ENCODE measurements around the gene COL13A1.

COL13A1 gene

GRCh38 chr10:69869291-69869961 lies 67.7 kb downstream of the COL13A1 start:
- Histone ChIP-seq H3K9me3 (replicated peaks in 1 of 11) (no peaks in the 10 kb centered on the region), H3K4me3 (no peak overlapping the region), H4K20me1 (peaks cover 0 to 6% (median 0%) of the 10 kb centered on the region in 11 experiments; a peak in 1 of 22 replicates), H3K27me3 (peaks cover 0 to 18% (median 0%) of the 10 kb centered on the region in 11 experiments; a peak in 5 of 22 replicates), H3K4me2 (no peak overlapping the region), H3K36me3 (no peaks in the 10 kb centered on the region), H3K27ac (no peak overlapping the region), H3K9ac (no peak overlapping the region), H3K4me1 (no peaks in the 10 kb centered on the region)
- TF ChIP-seq Cebpa-rat (IDR thresholded peaks at IDR 0.05), result no peak

- peaks cover 0 to 6% (median 0%) of the 10 kb centered on the region in 11 experiments; a peak in 2 of 22 replicates for H4K20me1 ChIP-seq
- no peak overlapping the region for H3K9ac ChIP-seq
- H3K27me3 ChIP-seq, result peaks cover 0 to 18% (median 0%) of the 10 kb centered on the region in 11 experiments; a peak in 5 of 22 replicates
- H3K36me3 ChIP-seq, result no peaks in the 10 kb centered on the region
- no peak overlapping the region for H3K4me3 ChIP-seq
- H3K4me2 ChIP-seq, result no peak overlapping the region
- TF ChIP-seq Cebpa-rat (IDR thresholded peaks at IDR 0.05), result no peak
- H3K9me3 ChIP-seq (replicated peaks in 1 of 11), result no peaks in the 10 kb centered on the region
- H3K4me1 ChIP-seq, result peaks cover 0 to 2% (median 0%) of the 10 kb centered on the region in 10 experiments; a peak in 1 of 20 replicates
- no peak overlapping the region for H3K27ac ChIP-seq
Measured at GRCh38 chr10:69870591-69870990, 68.9 kb downstream of the COL13A1 start.

- H3K9me3 ChIP-seq (replicated peaks in 1 of 11), result no peaks in the 10 kb centered on the region
- no peak overlapping the region for H3K27ac ChIP-seq
- no peak for TF ChIP-seq Cebpa-rat (IDR thresholded peaks at IDR 0.05)
- H4K20me1 ChIP-seq, result peaks cover 0 to 5% (median 0%) of the 10 kb centered on the region in 11 experiments; a peak in 2 of 22 replicates
- H3K4me3 ChIP-seq, result no peak overlapping the region
- peaks cover 0 to 16% (median 0%) of the 10 kb centered on the region in 11 experiments; a peak in 5 of 22 replicates for H3K27me3 ChIP-seq
- no peak overlapping the region for H3K4me2 ChIP-seq
- H3K36me3 ChIP-seq, result no peaks in the 10 kb centered on the region
- peaks cover 0 to 4% (median 0%) of the 10 kb centered on the region in 10 experiments; a peak in 1 of 20 replicates for H3K4me1 ChIP-seq
- H3K9ac ChIP-seq, result no peak overlapping the region
Measured at GRCh38 chr10:69871074-69871473, 69.4 kb downstream of the COL13A1 start.

- no peak overlapping the region for H3K9ac ChIP-seq
- no peak overlapping the region for H3K4me3 ChIP-seq
- no peaks in the 10 kb centered on the region for H3K9me3 ChIP-seq (replicated peaks in 1 of 11)
- no peaks in the 10 kb centered on the region for H3K36me3 ChIP-seq
- H3K27ac ChIP-seq, result no peak overlapping the region
- H3K27me3 ChIP-seq, result peaks cover 0 to 4% (median 0%) of the 10 kb centered on the region in 11 experiments; a peak in 2 of 22 replicates
- H4K20me1 ChIP-seq, result no peaks in the 10 kb centered on the region; a peak in 2 of 22 replicates
- H3K4me2 ChIP-seq, result no peak overlapping the region
- H3K4me1 ChIP-seq, result peaks cover 0 to 7% (median 1%) of the 10 kb centered on the region in 10 experiments; a peak in 5 of 20 replicates
- TF ChIP-seq Cebpa-rat (IDR thresholded peaks at IDR 0.05), result no peak
Measured at GRCh38 chr10:69872323-69872722, 70.6 kb downstream of the COL13A1 start.

- Histone ChIP-seq H3K27me3 (no peaks in the 10 kb centered on the region), H4K20me1 (no peaks in the 10 kb centered on the region; a peak in 2 of 22 replicates), H3K4me1 (peaks cover 0 to 16% (median 8%) of the 10 kb centered on the region in 10 experiments; a peak in 11 of 20 replicates), H3K9me3 (replicated peaks in 1 of 11) (no peaks in the 10 kb centered on the region), H3K4me2 (no peak overlapping the region), H3K36me3 (no peaks in the 10 kb centered on the region), H3K27ac (no peak overlapping the region), H3K4me3 (no peak overlapping the region), H3K9ac (no peak overlapping the region)
- no peak for TF ChIP-seq Cebpa-rat (IDR thresholded peaks at IDR 0.05)
Measured at GRCh38 chr10:69873135-69873639, 71.5 kb downstream of the COL13A1 start.

GRCh38 chr10:69874449-69874848 lies 72.7 kb downstream of the COL13A1 start:
- Histone ChIP-seq H3K4me3 (no peak overlapping the region), H3K4me2 (no peak overlapping the region), H3K9me3 (replicated peaks in 1 of 11) (no peaks in the 10 kb centered on the region), H3K36me3 (no peaks in the 10 kb centered on the region), H4K20me1 (no peaks in the 10 kb centered on the region; a peak in 2 of 22 replicates), H3K27ac (no peak overlapping the region), H3K27me3 (peaks cover 0 to 2% (median 0%) of the 10 kb centered on the region in 11 experiments; a peak in 1 of 22 replicates), H3K4me1 (peaks cover 0 to 26% (median 12%) of the 10 kb centered on the region in 10 experiments; a peak in 13 of 20 replicates), H3K9ac (no peak overlapping the region)
- no peak for TF ChIP-seq Cebpa-rat (IDR thresholded peaks at IDR 0.05)

GRCh38 chr10:69875856-69876255 lies 74.2 kb downstream of the COL13A1 start:
- H3K9ac ChIP-seq, result no peak overlapping the region
- peaks cover 0 to 17% (median 0%) of the 10 kb centered on the region in 11 experiments; a peak in 6 of 22 replicates for H3K27me3 ChIP-seq
- H3K4me1 ChIP-seq, result peaks cover 10 to 40% (median 26%) of the 10 kb centered on the region in 10 experiments
- H3K4me2 ChIP-seq, result 0 out of 22 replicates have a peak overlapping the region, but pooled peaks of 1 of the 11 experiments have one; percentile 2
- H3K9me3 ChIP-seq (replicated peaks in 1 of 11), result no peaks in the 10 kb centered on the region
- H3K36me3 ChIP-seq, result no peaks in the 10 kb centered on the region
- no peak overlapping the region for H3K27ac ChIP-seq
- TF ChIP-seq Cebpa-rat (IDR thresholded peaks at IDR 0.05), result no peak
- no peaks in the 10 kb centered on the region; a peak in 2 of 22 replicates for H4K20me1 ChIP-seq
- H3K4me3 ChIP-seq, result no peak overlapping the region

- Histone ChIP-seq H3K4me2 (no peak overlapping the region), H3K27ac (no peak overlapping the region), H3K9me3 (replicated peaks in 1 of 11) (no peaks in the 10 kb centered on the region), H3K27me3 (peaks cover 0 to 21% (median 0%) of the 10 kb centered on the region in 11 experiments; a peak in 6 of 22 replicates), H4K20me1 (no peaks in the 10 kb centered on the region; a peak in 2 of 22 replicates), H3K4me3 (no peak overlapping the region), H3K36me3 (no peaks in the 10 kb centered on the region), H3K9ac (no peak overlapping the region), H3K4me1 (peaks cover 15 to 44% (median 31%) of the 10 kb centered on the region in 10 experiments)
- no peak for TF ChIP-seq Cebpa-rat (IDR thresholded peaks at IDR 0.05)
Measured at GRCh38 chr10:69876286-69876685, 74.6 kb downstream of the COL13A1 start.

- no peak for TF ChIP-seq Cebpa-rat (IDR thresholded peaks at IDR 0.05)
- no peak overlapping the region for H3K27ac ChIP-seq
- H3K9ac ChIP-seq, result no peak overlapping the region
- no peak overlapping the region for H3K4me3 ChIP-seq
- no peaks in the 10 kb centered on the region for H3K9me3 ChIP-seq (replicated peaks in 1 of 11)
- peaks cover 15 to 50% (median 35%) of the 10 kb centered on the region in 10 experiments for H3K4me1 ChIP-seq
- no peaks in the 10 kb centered on the region; a peak in 2 of 22 replicates for H4K20me1 ChIP-seq
- H3K27me3 ChIP-seq, result peaks cover 0 to 27% (median 0%) of the 10 kb centered on the region in 11 experiments; a peak in 6 of 22 replicates
- no peaks in the 10 kb centered on the region for H3K36me3 ChIP-seq
- 0 out of 22 replicates have a peak overlapping the region, but pooled peaks of 1 of the 11 experiments have one; percentile 48 for H3K4me2 ChIP-seq
Measured at GRCh38 chr10:69876931-69877330, 75.2 kb downstream of the COL13A1 start.
